HepG2 (cell line): ENCODE data around the gene GRK5. TPM values are rescaled to one million over a fixed set of nuclear protein-coding genes. Genes with fewer than 3 reads are reported as not detected.

Experiments
- HNRNPUL1 ChIP-seq: fragments of 200-400 bp; formaldehyde crosslinking; IDR thresholded peaks from 2 replicates; pipeline ENCODE4 v1.6.1; 2017; ENCODE audit warnings: low read depth, mild to moderate bottlenecking, low read length, moderate library complexity
- MATR3 ChIP-seq: sonication (generic); formaldehyde crosslinking; IDR thresholded peaks from 2 replicates; pipeline ENCODE4 v1.4.0; 2020; ENCODE audit warnings: missing genetic modification reagents
- MLXIP ChIP-seq: sonication (generic); formaldehyde crosslinking; IDR thresholded peaks from 2 replicates; pipeline ENCODE4 v1.9.0; 2021; ENCODE audit warnings: missing genetic modification reagents, borderline replicate concordance
- NFKB2 ChIP-seq: sonication (generic); formaldehyde crosslinking; IDR thresholded peaks from 2 replicates; pipeline ENCODE4 v1.4.0; 2020; ENCODE audit warnings: missing genetic modification reagents, borderline replicate concordance
- POLR2AphosphoS5 ChIP-seq: IDR thresholded peaks from 2 replicates; pipeline ENCODE4 v1.6.1; 2012; ENCODE audit warnings: low read depth, low read length
- RBFOX2 ChIP-seq: fragments of 200-400 bp; formaldehyde crosslinking; IDR thresholded peaks from 2 replicates; pipeline ENCODE4 v1.6.1; 2017; ENCODE audit warnings: low read depth, mild to moderate bottlenecking, low read length
- SKI ChIP-seq: fragments of 450-650 bp; IDR thresholded peaks from one replicate; pipeline ENCODE4 v1.6.1; 2018; ENCODE audit warnings: mild to moderate bottlenecking; ENCODE audit not compliant: partially characterized antibody
- SNAPC2 ChIP-seq: sonication (generic); formaldehyde crosslinking; IDR thresholded peaks from 2 replicates; pipeline ENCODE4 v1.8.1; 2022; ENCODE audit warnings: mild to moderate bottlenecking, missing genetic modification reagents
- SNRNP70 ChIP-seq: fragments of 200-400 bp; formaldehyde crosslinking; IDR thresholded peaks from 2 replicates; pipeline ENCODE4 v1.6.1; 2017; ENCODE audit warnings: mild to moderate bottlenecking, low read depth, low read length, moderate library complexity
- TBX2 ChIP-seq: sonication (generic); formaldehyde crosslinking; IDR thresholded peaks from 2 replicates; pipeline ENCODE4 v1.5.0; 2020; ENCODE audit warnings: missing genetic modification reagents, mild to moderate bottlenecking, borderline replicate concordance
- ZC3H4 ChIP-seq: sonication (generic); formaldehyde crosslinking; IDR thresholded peaks from 2 replicates; pipeline ENCODE4 v1.4.0; 2020; ENCODE audit warnings: missing genetic modification reagents, borderline replicate concordance
- ZFP37 ChIP-seq: sonication (generic); formaldehyde crosslinking; IDR thresholded peaks from 2 replicates; pipeline ENCODE4 v1.4.0; 2020; ENCODE audit warnings: missing genetic modification reagents, borderline replicate concordance
- ZNF362 ChIP-seq: sonication (generic); formaldehyde crosslinking; IDR thresholded peaks from 2 replicates; pipeline ENCODE4 v1.4.0; 2020; ENCODE audit warnings: missing genetic modification reagents, mild to moderate bottlenecking, borderline replicate concordance
- ZNF550 ChIP-seq: sonication (generic); formaldehyde crosslinking; IDR thresholded peaks from 2 replicates; pipeline ENCODE4 v1.4.0; 2020; ENCODE audit warnings: mild to moderate bottlenecking, missing genetic modification reagents, borderline replicate concordance
- ZNF572 ChIP-seq: sonication (generic); formaldehyde crosslinking; IDR thresholded peaks from 2 replicates; pipeline ENCODE4 v1.5.1; 2020; ENCODE audit warnings: mild to moderate bottlenecking, missing genetic modification reagents
- ZNF614 ChIP-seq: IDR thresholded peaks from 2 replicates; pipeline ENCODE4 v1.6.1; 2018; ENCODE audit warnings: missing biosample characterization, missing genetic modification reagents, inconsistent platforms, borderline replicate concordance
- polyA plus RNA-seq, 8 experiments: library from polyadenylated mRNA; depleted of rRNA in 3 of 8; stranded (reverse) in 7 of 8; unstranded in 1 of 8; fragments of >200 nt; fragmentation: Illumina TruSeq in 4 of 8; extraction: Trizol in 4 of 8; gene quantifications; 2 replicates each; pipeline versions ENCODE4 v1.2.1 to v1.2.3, GENCODE V29; 2011 to 2016; ENCODE audit warnings: low read depth in 4 of 8, missing spikeins in 1 of 8, mixed read lengths in 1 of 8; ENCODE audit not compliant: insufficient read depth in 1 of 8
- total RNA-seq, 5 experiments: library from RNA; depleted of rRNA; stranded (reverse); fragments of >200 nt; fragmentation: Illumina TruSeq; extraction: Trizol; gene quantifications; 2 replicates each; pipeline ENCODE4 v1.2.3, GENCODE V29; 2016; ENCODE audit warnings: low read depth in 1 of 5
- TF ChIP-seq, protein P1 (sequence below): sonication (generic); formaldehyde crosslinking; IDR thresholded peaks from 2 replicates; pipeline ENCODE4 v1.5.0; 2020; ENCODE audit warnings: missing genetic modification reagents
- TF ChIP-seq, protein P2 (sequence below): sonication (generic); formaldehyde crosslinking; IDR thresholded peaks from 2 replicates; pipeline ENCODE4 v1.4.0; 2020; ENCODE audit warnings: missing genetic modification reagents
- TF ChIP-seq, protein P3 (sequence below): sonication (generic); formaldehyde crosslinking; IDR thresholded peaks from 2 replicates; pipeline ENCODE4 v1.5.1; 2020; ENCODE audit warnings: missing genetic modification reagents, mild to moderate bottlenecking, borderline replicate concordance

Gene GRK5
- total and polyA plus RNA-seq, 2 of the 13 experiments (the other 11 are each of a cell fraction or from before 2014, with no cell fraction given), result 10.4 to 12.6 TPM

DNA sequence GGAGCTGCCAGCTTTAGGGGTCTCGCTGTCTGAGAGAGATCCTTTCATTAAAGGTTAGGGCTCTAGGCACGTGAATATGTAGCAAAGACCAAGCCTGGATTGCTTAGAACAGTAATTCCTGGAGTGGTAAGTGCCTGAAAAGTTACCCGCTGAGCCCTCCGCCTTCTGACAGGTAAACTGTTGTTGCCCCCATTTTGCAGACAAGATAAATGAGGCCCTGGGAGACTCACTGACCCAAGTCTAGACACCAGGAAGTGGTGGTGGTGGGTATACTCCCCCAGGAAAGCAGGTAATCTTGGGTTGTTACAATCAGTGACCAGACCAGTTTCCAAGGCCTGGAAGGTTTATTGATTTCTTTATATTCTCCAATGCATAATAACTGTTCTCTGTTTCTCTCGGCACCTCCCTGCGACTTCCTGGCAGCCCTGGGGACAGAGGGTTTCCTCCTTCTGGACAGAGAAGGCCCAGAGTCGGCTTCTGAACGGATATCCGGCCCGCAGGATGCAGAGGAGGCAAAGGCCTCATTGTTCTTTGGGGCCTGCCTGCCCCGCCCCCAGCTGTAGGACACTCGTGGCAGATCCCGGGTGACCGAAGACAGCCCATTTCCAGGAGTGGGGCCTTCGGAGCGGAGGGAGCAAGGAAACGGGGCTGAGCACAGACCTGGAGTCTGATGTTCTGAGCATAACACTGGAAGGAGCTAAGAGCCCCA lies 1.3 kb upstream of the GRK5 start (continued):
- TF ChIP-seq, protein P1, sequence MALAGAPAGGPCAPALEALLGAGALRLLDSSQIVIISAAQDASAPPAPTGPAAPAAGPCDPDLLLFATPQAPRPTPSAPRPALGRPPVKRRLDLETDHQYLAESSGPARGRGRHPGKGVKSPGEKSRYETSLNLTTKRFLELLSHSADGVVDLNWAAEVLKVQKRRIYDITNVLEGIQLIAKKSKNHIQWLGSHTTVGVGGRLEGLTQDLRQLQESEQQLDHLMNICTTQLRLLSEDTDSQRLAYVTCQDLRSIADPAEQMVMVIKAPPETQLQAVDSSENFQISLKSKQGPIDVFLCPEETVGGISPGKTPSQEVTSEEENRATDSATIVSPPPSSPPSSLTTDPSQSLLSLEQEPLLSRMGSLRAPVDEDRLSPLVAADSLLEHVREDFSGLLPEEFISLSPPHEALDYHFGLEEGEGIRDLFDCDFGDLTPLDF (CRISPR knock-in tag), result no peak
- TF ChIP-seq SNRNP70 (no peak), SNAPC2 (CRISPR knock-in tag) (no peak; the same call in 1 of the 2 replicates), ZFP37 (CRISPR knock-in tag) (no peak), ZNF550 (CRISPR knock-in tag) (no peak), ZNF572 (CRISPR knock-in tag) (0 out of 2 replicates have a peak, but pooled peaks have one; percentile 14), NFKB2 (CRISPR knock-in tag) (peak; percentile 28; the same call in 1 of the 2 replicates), POLR2AphosphoS5 (peak; percentile 73), TBX2 (peak; percentile 79), ZC3H4 (CRISPR knock-in tag) (no peak), SKI (no peak), RBFOX2 (no peak), ZNF362 (CRISPR knock-in tag) (no peak), MATR3 (CRISPR knock-in tag) (no peak), MLXIP (CRISPR knock-in tag) (no peak), ZNF614 (no peak; the same call in 1 of the 2 replicates), HNRNPUL1 (no peak)
- TF ChIP-seq, protein P2, sequence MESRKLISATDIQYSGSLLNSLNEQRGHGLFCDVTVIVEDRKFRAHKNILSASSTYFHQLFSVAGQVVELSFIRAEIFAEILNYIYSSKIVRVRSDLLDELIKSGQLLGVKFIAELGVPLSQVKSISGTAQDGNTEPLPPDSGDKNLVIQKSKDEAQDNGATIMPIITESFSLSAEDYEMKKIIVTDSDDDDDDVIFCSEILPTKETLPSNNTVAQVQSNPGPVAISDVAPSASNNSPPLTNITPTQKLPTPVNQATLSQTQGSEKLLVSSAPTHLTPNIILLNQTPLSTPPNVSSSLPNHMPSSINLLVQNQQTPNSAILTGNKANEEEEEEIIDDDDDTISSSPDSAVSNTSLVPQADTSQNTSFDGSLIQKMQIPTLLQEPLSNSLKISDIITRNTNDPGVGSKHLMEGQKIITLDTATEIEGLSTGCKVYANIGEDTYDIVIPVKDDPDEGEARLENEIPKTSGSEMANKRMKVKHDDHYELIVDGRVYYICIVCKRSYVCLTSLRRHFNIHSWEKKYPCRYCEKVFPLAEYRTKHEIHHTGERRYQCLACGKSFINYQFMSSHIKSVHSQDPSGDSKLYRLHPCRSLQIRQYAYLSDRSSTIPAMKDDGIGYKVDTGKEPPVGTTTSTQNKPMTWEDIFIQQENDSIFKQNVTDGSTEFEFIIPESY (CRISPR knock-in tag), result 0 out of 2 replicates have a peak, but pooled peaks have one; percentile 9
- TF ChIP-seq, protein P3, sequence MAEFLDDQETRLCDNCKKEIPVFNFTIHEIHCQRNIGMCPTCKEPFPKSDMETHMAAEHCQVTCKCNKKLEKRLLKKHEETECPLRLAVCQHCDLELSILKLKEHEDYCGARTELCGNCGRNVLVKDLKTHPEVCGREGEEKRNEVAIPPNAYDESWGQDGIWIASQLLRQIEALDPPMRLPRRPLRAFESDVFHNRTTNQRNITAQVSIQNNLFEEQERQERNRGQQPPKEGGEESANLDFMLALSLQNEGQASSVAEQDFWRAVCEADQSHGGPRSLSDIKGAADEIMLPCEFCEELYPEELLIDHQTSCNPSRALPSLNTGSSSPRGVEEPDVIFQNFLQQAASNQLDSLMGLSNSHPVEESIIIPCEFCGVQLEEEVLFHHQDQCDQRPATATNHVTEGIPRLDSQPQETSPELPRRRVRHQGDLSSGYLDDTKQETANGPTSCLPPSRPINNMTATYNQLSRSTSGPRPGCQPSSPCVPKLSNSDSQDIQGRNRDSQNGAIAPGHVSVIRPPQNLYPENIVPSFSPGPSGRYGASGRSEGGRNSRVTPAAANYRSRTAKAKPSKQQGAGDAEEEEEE, result no peak
